ENCODE measurements around the gene EML5.

The EML5 gene

DNA sequence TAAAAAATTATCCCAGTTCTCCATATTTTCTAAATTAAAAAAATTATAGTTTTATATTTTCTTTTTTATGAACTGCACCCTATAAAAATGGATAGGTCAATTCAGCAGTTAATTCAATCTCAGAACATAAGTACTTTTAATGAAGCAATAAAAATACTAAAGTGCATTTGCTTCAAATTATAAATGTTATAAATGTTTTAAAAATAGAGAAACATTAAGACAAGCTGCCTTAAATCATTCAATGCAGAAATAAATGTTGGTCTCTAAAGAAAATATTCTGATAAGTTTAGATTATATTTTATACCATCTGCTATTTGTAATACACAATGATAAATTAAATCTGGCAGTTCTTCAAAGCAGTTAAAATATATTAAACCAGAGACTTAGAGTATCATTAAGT is 164.3 kb downstream of the EML5 start:
- Histone ChIP-seq H3K36me3 (ENCODE audit: control insufficient read depth, insufficient read depth, low read length) (no peaks in the 10 kb centered on the region), H3K9ac (no peak overlapping the region), H3K4me1 (no peaks in the 10 kb centered on the region), H2AFZ (no peak overlapping the region), H3K9me3 (ENCODE audit: control insufficient read depth, low read length) (no peaks in the 10 kb centered on the region), H3K4me3 (ENCODE audit: low read depth, low read length) (no peak overlapping the region), H3K27me3 (ENCODE audit: control insufficient read depth, insufficient read depth, low read length) (no peaks in the 10 kb centered on the region), H3K4me2 (ENCODE audit: low read length) (no peak overlapping the region), H3K79me2 (no peaks in the 10 kb centered on the region), H3K27ac (no peak overlapping the region)
- TF ChIP-seq, protein P1, sequence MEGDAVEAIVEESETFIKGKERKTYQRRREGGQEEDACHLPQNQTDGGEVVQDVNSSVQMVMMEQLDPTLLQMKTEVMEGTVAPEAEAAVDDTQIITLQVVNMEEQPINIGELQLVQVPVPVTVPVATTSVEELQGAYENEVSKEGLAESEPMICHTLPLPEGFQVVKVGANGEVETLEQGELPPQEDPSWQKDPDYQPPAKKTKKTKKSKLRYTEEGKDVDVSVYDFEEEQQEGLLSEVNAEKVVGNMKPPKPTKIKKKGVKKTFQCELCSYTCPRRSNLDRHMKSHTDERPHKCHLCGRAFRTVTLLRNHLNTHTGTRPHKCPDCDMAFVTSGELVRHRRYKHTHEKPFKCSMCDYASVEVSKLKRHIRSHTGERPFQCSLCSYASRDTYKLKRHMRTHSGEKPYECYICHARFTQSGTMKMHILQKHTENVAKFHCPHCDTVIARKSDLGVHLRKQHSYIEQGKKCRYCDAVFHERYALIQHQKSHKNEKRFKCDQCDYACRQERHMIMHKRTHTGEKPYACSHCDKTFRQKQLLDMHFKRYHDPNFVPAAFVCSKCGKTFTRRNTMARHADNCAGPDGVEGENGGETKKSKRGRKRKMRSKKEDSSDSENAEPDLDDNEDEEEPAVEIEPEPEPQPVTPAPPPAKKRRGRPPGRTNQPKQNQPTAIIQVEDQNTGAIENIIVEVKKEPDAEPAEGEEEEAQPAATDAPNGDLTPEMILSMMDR (IDR thresholded peaks at IDR 0.05), result no peak

DNA sequence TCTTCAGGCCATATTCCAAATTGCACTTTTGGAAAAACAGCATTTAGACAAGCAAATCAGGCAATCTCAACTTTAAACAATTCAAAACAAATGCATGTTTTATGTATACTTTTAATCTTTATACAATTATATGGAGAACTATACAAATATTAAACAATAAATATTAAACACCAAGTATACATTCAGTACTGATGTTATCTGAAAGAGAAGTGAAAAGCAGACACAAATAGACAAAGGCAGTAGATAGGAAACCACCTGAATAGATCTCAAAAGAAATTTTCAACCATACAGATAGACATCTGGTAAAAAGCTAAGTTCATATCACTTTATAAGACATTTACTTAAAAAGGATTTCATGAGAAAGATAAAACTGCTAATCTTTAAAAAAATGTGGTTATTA is 164.7 kb downstream of the EML5 start:
- Histone ChIP-seq H2AFZ (no peak overlapping the region), H3K27ac (no peak overlapping the region), H3K27me3 (ENCODE audit: control insufficient read depth, insufficient read depth, low read length) (no peaks in the 10 kb centered on the region), H3K9me3 (ENCODE audit: control insufficient read depth, low read length) (no peaks in the 10 kb centered on the region), H3K36me3 (ENCODE audit: control insufficient read depth, insufficient read depth, low read length) (no peaks in the 10 kb centered on the region), H3K9ac (no peak overlapping the region), H3K79me2 (no peaks in the 10 kb centered on the region), H3K4me1 (no peaks in the 10 kb centered on the region), H3K4me3 (ENCODE audit: low read depth, low read length) (no peak overlapping the region), H3K4me2 (ENCODE audit: low read length) (no peak overlapping the region)
- TF ChIP-seq, protein P1 (IDR thresholded peaks at IDR 0.05), result no peak

DNA sequence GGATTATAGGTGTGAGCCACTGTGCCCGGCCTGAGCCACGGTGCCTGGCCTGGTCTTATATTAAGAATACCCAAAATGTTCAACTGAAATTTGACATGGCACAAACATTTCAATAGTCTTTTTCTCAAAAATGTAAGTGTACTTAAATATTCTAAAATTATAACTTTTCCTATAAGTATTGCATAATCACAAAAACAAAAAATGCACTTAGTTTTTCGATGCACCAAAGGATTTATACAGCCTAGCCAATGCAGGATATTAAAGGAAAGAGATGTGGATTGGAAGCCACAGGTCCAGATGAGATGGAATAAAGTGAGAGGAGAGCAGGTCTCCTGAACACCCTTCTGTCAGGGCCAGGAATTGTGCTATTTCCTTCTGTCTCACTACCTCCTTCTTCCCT is 167.1 kb downstream of the EML5 start:
- Histone ChIP-seq H3K36me3 (ENCODE audit: control insufficient read depth, insufficient read depth, low read length) (no peaks in the 10 kb centered on the region), H3K9me3 (ENCODE audit: control insufficient read depth, low read length) (no peaks in the 10 kb centered on the region), H3K4me1 (no peaks in the 10 kb centered on the region), H3K4me3 (ENCODE audit: low read depth, low read length) (no peak overlapping the region), H3K27ac (no peak overlapping the region), H2AFZ (no peak overlapping the region), H3K79me2 (no peaks in the 10 kb centered on the region), H3K4me2 (ENCODE audit: low read length) (no peak overlapping the region), H3K27me3 (ENCODE audit: control insufficient read depth, insufficient read depth, low read length) (no peaks in the 10 kb centered on the region), H3K9ac (no peak overlapping the region)
- TF ChIP-seq, protein P1 (IDR thresholded peaks at IDR 0.05), result no peak

DNA sequence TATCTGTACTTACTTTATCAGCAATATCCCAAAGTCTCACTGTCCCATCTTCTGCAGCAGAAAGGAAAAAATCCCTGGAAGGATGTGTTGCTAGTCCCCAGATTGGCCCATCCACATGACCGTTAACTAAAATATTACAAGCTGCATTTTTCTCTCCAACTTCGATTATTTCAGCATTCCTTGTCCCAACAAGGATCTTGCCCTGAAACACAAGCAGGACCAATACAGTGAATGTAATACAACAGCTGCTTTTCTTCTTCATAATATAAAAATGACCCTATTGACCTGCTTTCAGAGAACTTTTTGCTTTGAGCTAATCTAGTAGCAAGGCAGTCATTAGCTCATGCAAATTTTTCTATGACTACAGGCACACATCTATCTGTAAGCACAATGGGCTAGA is 171.7 kb downstream of the EML5 start:
- no peaks in the 10 kb centered on the region for H3K9me3 ChIP-seq (ENCODE audit: control insufficient read depth, low read length)
- H3K9ac ChIP-seq, result no peak overlapping the region
- TF ChIP-seq, protein P1 (IDR thresholded peaks at IDR 0.05), result no peak

DNA sequence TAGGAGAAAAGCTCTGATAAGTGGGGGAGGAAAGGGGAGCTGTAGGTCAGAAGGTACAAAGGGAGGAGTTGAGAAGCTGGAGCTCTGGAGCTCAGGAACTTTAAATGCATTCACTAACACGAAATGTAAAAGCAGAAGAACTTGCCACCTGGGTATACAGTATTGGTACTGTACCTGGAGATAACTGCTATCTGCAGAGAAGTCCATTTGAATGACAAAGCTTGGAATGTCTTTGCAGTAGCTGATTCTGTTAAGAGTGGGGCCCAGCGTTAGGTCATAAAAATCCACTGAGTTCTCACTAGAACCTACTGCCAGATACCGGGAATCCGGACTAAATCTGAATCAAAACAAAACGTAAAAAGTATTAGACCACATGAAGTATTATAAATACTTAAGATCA is 174.3 kb downstream of the EML5 start:
- Histone ChIP-seq H3K4me3 (ENCODE audit: low read depth, low read length) (no peak overlapping the region), H3K36me3 (ENCODE audit: control insufficient read depth, insufficient read depth, low read length) (no peaks in the 10 kb centered on the region), H3K4me2 (ENCODE audit: low read length) (no peak overlapping the region), H3K9ac (no peak overlapping the region), H3K27ac (no peak overlapping the region), H3K4me1 (no peaks in the 10 kb centered on the region), H3K27me3 (ENCODE audit: control insufficient read depth, insufficient read depth, low read length) (no peaks in the 10 kb centered on the region), H3K79me2 (no peaks in the 10 kb centered on the region), H3K9me3 (ENCODE audit: control insufficient read depth, low read length) (no peaks in the 10 kb centered on the region), H2AFZ (no peak overlapping the region)
- TF ChIP-seq, protein P1 (IDR thresholded peaks at IDR 0.05), result no peak

More for the DNA sequence above, 171.7 kb downstream of the EML5 start:
- Histone ChIP-seq H3K4me3 (ENCODE audit: low read depth, low read length) (no peak overlapping the region), H3K36me3 (ENCODE audit: control insufficient read depth, insufficient read depth, low read length) (no peaks in the 10 kb centered on the region), H3K4me2 (ENCODE audit: low read length) (no peak overlapping the region), H3K27ac (no peak overlapping the region), H3K4me1 (no peaks in the 10 kb centered on the region), H2AFZ (no peak overlapping the region), H3K27me3 (ENCODE audit: control insufficient read depth, insufficient read depth, low read length) (no peaks in the 10 kb centered on the region), H3K79me2 (no peaks in the 10 kb centered on the region)
